Stromal cell of bone marrow (primary cell): ENCODE measurements around the gene INTS1.

Source experiments
- DNase-seq: peaks from one replicate; pipeline ENCODE4 v3.0.0-alpha.2; 2012; ENCODE audit warnings: low read depth

INTS1 gene

DNA sequence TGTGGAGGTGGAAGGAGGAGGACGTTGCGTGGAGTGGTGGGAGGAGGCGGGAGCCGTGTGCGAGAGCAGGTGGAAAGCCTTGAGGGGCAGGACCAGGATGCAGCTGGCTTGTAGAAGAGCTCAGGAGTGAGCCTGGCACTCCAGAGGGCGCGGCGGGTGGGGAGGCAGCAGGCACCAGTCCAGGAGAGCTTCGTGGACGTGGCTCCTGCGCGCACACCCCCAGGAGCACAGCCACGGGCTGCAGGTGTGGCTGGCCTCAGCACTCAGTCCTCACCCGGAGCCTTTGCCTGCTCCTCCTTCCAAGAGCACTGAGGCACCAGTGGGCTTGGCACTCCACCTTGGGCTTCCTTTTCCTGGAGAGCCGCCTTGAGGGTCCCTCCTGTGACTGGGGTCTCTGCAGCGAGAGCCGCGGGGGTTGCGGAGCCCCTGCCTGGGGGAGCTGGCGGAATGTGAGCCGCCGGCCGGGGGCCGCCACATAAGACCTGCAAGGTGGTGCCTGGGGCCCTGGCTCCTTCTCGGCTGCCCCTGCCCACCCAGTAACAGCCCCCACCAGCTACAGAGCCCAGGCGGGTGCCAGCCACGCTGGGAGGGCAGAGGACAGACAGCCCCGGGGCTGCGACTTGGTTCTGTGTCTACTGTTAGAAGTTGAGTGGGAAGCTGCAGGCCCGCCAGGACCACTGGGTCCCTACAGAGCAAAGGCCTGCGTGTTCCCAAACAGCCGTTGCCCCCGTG is 37.4 kb upstream of the INTS1 start:
- no peak for DNase-seq

- no peak for DNase-seq
These were observed 36.6 kb upstream of the INTS1 start for GRCh38 chr7:1540776-1541271.

GRCh38 chr7:1539882-1540775 is 35.9 kb upstream of the INTS1 start:
- DNase-seq: no peak

GRCh38 chr7:1539181-1539881 is 35.1 kb upstream of the INTS1 start:
- no peak for DNase-seq

GRCh38 chr7:1538544-1539180 is 34.5 kb upstream of the INTS1 start:
- DNase-seq: no peak

GRCh38 chr7:1537535-1538412 is 33.6 kb upstream of the INTS1 start:
- peak; percentile 77 for DNase-seq

DNA sequence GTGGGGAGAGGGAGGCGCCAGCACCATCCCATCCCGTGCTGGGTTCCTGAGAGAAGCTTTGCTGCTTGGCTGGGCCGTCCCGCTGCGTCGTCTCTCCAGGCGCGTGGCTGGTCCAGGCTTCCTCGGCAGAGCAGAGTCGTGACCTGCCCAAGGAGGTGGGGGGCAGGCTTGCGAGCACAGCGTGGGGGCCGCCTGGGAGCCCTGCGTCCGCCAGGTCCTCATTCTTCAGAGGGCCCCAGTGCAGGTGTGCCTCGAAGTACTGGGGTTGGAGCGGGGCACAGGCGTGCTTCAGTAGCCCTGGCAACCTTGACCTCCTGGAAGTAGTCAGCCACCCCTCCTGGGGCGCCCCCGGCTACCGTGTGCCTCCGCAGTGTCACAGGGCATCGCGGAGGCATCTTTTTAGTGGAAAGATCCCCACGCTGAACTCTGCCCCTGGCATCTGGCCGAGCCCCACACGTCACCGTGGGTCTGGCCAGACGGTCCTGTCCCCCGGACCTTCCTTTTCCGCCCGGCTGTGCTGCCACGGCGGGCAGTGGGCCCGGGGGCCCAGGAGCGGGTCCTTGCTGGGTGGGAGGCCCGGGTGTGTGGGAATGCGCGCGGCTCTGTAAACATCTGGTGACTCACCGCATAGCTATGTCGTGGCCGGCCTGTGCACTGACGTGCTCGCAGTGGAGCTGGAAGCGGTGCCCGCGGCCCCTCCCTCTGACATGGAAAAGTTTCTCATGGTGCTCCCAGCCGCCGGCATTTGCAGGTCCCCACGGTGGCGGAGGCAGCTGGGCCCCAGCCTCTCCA is 32.8 kb upstream of the INTS1 start:
- DNase-seq: peak; percentile 95

GRCh38 chr7:1536455-1536742 is 32.2 kb upstream of the INTS1 start:
- DNase-seq: no peak

DNA sequence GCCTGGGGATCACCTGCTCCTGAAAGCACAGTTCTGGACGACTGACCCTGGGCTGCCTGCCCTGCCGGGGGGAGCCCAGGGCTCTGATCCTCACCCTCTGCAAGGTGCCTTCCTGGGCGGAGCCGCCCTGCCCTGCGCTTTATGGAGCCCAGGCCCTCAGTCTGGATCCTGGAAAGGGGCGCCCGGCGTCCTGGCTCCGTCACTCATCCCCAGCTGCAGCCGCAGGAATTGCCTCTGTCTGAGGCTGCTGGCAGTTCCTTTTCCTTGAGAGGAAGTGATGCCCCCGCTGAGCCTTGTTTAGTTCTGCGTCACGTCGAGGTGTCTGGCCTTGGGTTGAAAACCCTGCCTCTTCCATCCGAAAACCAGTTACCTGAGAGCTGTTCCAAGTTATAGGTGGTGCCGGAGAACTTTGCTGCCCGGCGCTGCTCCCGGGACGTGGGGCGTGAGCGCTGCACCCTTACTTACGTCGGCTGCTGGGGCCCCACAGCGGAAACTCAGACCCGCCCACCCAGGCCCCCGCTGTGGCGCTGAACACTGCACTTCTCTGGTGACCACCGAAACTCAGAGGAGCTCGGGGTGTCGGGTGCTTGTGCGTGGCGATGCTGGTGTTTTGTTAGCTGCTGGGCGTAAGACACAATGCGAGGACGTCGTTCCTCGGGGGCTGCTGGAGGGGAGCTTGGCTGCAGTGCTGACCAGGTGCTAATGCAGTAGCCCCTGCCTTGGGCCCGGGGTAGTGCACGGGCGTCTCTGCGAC is 31.7 kb upstream of the INTS1 start:
- DNase-seq: no peak

DNA sequence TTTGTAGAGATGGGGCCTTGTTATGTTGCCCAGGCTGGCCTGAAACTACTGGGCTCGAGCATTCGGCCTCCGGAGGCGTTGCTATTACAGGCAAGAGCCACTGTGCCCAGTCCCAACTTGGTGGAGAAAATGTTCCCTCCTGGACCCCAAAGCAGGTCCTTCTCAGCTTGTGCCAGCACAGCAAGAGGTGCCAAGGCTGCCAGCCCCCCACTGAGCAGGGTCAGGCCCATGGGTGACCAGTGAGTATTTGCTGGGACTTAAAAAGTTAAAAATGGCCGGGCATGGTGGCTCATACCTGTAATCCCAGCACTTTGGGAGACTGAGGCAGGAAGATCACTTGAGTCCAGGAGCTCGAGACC is 30.9 kb upstream of the INTS1 start:
- no peak for DNase-seq

- DNase-seq: no peak
These were observed 30.3 kb upstream of the INTS1 start for GRCh38 chr7:1534330-1535099.

DNA sequence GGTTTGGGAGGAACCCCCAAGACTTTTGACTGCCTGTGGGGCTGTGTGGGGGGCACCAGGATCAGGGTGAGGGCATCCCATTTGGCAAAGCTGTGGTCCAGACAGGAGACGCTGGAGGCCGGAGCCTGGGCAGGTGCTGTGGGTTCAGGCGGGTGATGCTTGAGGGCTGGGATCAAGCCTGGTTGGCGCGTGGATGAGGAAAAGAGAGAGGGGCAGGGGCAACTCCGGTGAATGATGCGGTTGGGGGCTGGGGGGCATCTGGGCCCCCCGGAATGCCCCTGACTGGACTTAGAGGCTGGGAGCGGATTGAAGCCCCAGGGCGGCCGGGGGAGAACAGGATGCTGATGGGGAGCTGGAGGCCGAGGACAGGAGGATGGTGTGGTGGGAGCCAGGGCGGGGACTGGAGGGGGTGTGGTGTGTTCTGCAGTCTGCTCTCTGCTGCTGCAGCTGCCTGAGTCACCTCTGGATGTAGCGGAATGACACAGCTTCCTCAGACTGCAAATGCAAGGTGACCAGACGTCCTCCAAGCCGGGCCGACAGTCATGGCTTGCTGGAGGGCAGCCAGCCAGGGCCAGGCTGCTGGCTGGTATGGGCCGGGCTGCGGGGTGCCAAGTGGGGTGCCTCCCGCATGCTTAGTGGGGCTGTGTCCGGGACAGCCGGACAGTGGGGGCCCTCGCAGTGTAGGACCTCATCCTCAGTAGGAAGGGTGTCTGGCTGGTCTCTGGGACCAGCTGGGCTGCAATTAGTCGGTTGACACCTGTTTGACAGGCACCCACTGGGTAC is 29.5 kb upstream of the INTS1 start:
- peak; percentile 68 for DNase-seq

- DNase-seq: no peak
These were observed 29.0 kb upstream of the INTS1 start for GRCh38 chr7:1533255-1533546.

- peak; percentile 88 for DNase-seq
These were observed 28.5 kb upstream of the INTS1 start for GRCh38 chr7:1532456-1533254.

DNA sequence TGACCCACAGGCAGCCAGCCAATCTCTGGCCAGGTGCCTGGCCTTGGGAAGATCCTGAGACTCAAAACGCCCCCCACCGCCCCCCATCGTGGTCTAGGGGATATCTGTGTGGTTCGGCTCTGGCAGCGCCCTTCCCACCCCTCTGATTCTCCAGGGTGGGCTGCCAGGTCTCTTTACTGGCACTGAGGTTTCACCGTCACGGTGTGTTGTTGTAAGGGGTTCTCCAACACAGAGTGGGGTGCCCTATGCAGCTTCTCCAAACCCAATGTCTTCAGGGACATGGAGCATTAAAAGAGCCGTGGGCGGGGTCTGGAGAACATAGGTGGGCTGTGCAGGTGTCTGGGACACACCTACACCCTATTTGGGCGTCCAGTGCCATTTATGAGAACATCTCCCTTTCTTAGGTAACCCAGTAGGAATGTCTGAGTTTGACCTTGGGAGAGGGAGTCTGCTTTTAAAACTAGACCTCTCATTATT is 27.8 kb upstream of the INTS1 start:
- no peak for DNase-seq

DNA sequence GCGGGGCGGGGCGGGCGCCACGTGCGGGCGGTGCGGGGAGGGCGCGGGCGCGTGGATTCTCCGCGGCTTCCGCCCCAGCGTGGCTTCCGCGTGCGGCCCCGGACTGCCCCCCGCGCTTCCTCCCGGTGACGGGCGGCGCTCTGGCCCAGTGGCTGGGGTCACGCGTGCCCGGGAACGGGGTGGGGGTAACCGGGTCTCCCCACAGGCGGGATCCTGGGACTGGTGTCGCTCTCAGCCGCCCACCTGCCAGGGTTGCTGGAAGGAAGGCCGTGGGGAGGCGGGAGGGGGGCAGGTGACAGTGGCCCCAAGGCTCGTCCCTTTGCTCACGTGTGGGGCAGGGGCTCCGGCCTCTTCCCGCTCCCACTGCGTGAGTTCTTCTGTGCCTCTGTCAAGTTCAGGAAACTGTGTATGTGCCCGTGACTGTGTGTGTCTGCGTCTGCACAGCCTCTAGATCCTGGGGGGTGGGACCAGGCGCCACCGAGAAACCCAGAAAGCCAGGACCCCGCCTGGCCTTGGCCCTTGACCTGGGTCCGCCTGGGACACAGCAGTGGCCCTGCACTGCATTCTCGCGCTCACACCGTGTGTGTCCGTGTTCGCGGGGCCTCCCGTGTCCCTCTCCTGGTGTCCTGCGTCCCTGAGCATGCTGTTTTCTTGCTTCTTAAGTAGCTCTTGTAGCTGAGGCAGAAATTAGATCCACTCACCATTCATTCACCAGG is 27.2 kb upstream of the INTS1 start:
- no peak for DNase-seq

GRCh38 chr7:1530946-1531262 is 26.7 kb upstream of the INTS1 start:
- no peak for DNase-seq
